GM12878 (cell line): ENCODE data around the gene FAM120A. TPM values are rescaled to one million over a fixed set of nuclear protein-coding genes. Genes with fewer than 3 reads are reported as not detected.
A peak's percentile ranks its signal among the peaks of the same experiment; 100 is the strongest.

Source experiments
- ATAC-seq: fragments of 200-7000 bp; cut with Tn5 transposase; 3 replicates; pipeline ENCODE4 v1.9.1; 2020; ENCODE audit warnings: mild to moderate bottlenecking, moderate library complexity
- BruUV-seq: library from RNA; stranded (reverse); fragments of 400-500 nt; replicated peaks from 2 replicates; lab custom pipeline; 2021; lab: Mats Ljungman, UMichigan
- CTCF ChIA-PET: fragments of 300-600 bp; sonication (Branson Sonifier 250); formaldehyde crosslinking; extraction: SDS; loops from one replicate; lab custom pipeline; 2021; ENCODE audit warnings: inconsistent platforms; lab: Yijun Ruan, JAX
- POLR2A ChIA-PET: fragments of 350-600 bp; formaldehyde crosslinking; extraction: SDS; loops from one replicate; lab custom pipeline; 2021; ENCODE audit warnings: inconsistent platforms; lab: Charles Lee
- RAD21 ChIA-PET: fragments of 300-600 bp; sonication (Branson Sonifier 250); formaldehyde crosslinking; loops from one replicate; lab custom pipeline; 2023; ENCODE audit warnings: antibody characterized with exemption; ENCODE audit not compliant: unreplicated experiment; lab: Charles Lee
- SMC1A ChIA-PET: fragments of 300-600 bp; sonication (Branson Sonifier 250); formaldehyde crosslinking; loops from one replicate; lab custom pipeline; 2023; ENCODE audit not compliant: unreplicated experiment, uncharacterized antibody; lab: Charles Lee
- DNase-seq: peaks from one replicate; pipeline ENCODE4 v3.0.0-alpha.2; 2011; ENCODE audit warnings: low read depth, low spot score
- FAIRE-seq: peaks from 3 replicates; lab custom pipeline; 2011; peaks lifted over from hg19 to GRCh38; lab: Jason Lieb, UNC
- H2AFZ ChIP-seq: 2 replicates; pipeline ENCODE4 v1.6.0; 2011; ENCODE audit warnings: low read depth, low read length, control low read depth; ENCODE audit not compliant: control insufficient read depth
- H3K27ac ChIP-seq: 2 replicates; pipeline ENCODE4 v1.5.1; 2011; ENCODE audit warnings: control low read depth; ENCODE audit not compliant: control insufficient read depth, insufficient read depth
- H3K27me3 ChIP-seq, 2 experiments: replicated peaks in 1 of 2; 2 replicates each; pipeline versions ENCODE4 v1.6.0 to v1.6.1; 2011; ENCODE audit warnings: low read length in 1 of 2; ENCODE audit not compliant: control insufficient read depth in 2 of 2, insufficient read depth in 2 of 2
- H3K36me3 ChIP-seq, 2 experiments: 2 replicates each; pipeline ENCODE4 v1.5.1; 2011; ENCODE audit warnings: low read length in 1 of 2; ENCODE audit not compliant: control insufficient read depth in 2 of 2, insufficient read depth in 2 of 2
- H3K4me1 ChIP-seq: 2 replicates; pipeline ENCODE4 v1.6.1; 2011; ENCODE audit warnings: mild to moderate bottlenecking, low read length, moderate library complexity, mixed read lengths; ENCODE audit not compliant: control insufficient read depth, insufficient read depth
- H3K4me2 ChIP-seq: 2 replicates; pipeline ENCODE4 v1.6.0; 2011; ENCODE audit warnings: control low read depth; ENCODE audit not compliant: control insufficient read depth, insufficient read depth
- H3K4me3 ChIP-seq: fragments of 200-600 bp; sonication (generic); 2 replicates; pipeline ENCODE4 v1.5.1; 2016
- H3K79me2 ChIP-seq: 2 replicates; pipeline ENCODE4 v1.6.0; 2011; ENCODE audit warnings: low read length; ENCODE audit not compliant: control insufficient read depth, insufficient read depth
- H3K9ac ChIP-seq: 2 replicates; pipeline ENCODE4 v1.8.0; 2011; ENCODE audit warnings: low read length, control low read depth, mixed read lengths; ENCODE audit not compliant: control insufficient read depth, insufficient read depth
- H3K9me3 ChIP-seq: replicated peaks from 3 replicates; pipeline ENCODE4 v1.5.1; 2011; ENCODE audit warnings: mild to moderate bottlenecking, low read length; ENCODE audit not compliant: control insufficient read depth, insufficient read depth
- H4K20me1 ChIP-seq: 2 replicates; pipeline ENCODE4 v1.6.0; 2011; ENCODE audit not compliant: control insufficient read depth, insufficient read depth
- ATF3 ChIP-seq: IDR thresholded peaks from 2 replicates; pipeline ENCODE4 v1.6.1; 2011; ENCODE audit warnings: low read depth, mild to moderate bottlenecking, low read length, moderate library complexity, borderline replicate concordance; ENCODE audit errors: extremely low read depth
- HSF1 ChIP-seq: fragments of 150-350 bp; IDR thresholded peaks from 2 replicates; pipeline ENCODE4 v1.6.1; 2014; ENCODE audit warnings: mild to moderate bottlenecking, low read depth, low read length
- NFXL1 ChIP-seq: fragments of 450-650 bp; IDR thresholded peaks from 2 replicates; pipeline ENCODE4 v1.6.1; 2017; ENCODE audit warnings: antibody characterized with exemption, mild to moderate bottlenecking, borderline replicate concordance
- NR2F1 ChIP-seq: fragments of 450-650 bp; conservative IDR thresholded peaks from 2 replicates; pipeline ENCODE4 v1.6.1; 2017; ENCODE audit warnings: mild to moderate bottlenecking
- WGBS: methylation state at CpG from one replicate; pipeline ENCODE4 v1.1.6; 2016; ENCODE audit warnings: low lambda C conversion rate; ENCODE audit not compliant: insufficient replicate concordance, insufficient coverage; ENCODE audit errors: missing lambda C conversion rate; 5-methylcytosine and 5-hydroxymethylcytosine counted together
- in situ Hi-C: fragments of 300-500 bp; cut with MboI; formaldehyde crosslinking; loops from 9 replicates; pipeline ENCODE4 v1.14.3; 2018; ENCODE audit warnings: mixed read lengths
- intact Hi-C: fragments of 100-400 bp; cut with micrococcal nuclease; formaldehyde crosslinking; loops from one replicate; pipeline ENCODE4 v1.14.2; 2022; ENCODE audit not compliant: unreplicated experiment
- polyA plus RNA-seq, 11 experiments: library from polyadenylated mRNA; depleted of rRNA in 4 of 11; unstranded in 6 of 11; stranded (reverse) in 5 of 11; fragments of >200 nt; fragmentation: Nextera tagmentation in 4 of 11; fragmentation: Illumina TruSeq in 1 of 11; extraction: Ambion mirVana in 4 of 11; extraction: Trizol in 1 of 11; gene quantifications; 1 replicate in 1 of 11; 2 replicates in 10 of 11; pipeline versions ENCODE4 v1.2.1 to v1.2.3, GENCODE V29; 2011 to 2016; ENCODE audit warnings: inconsistent platforms in 2 of 11, missing spikeins in 2 of 11, low read depth in 1 of 11
- total RNA-seq, 4 experiments: library from RNA; depleted of rRNA in 3 of 4; stranded (reverse); fragments of >200 nt in 3 of 4; fragmentation: Illumina TruSeq in 1 of 4; extraction: Trizol in 1 of 4; gene quantifications; 2 replicates each; pipeline versions ENCODE4 v1.2.1 to v1.2.3, GENCODE V29; 2013 to 2021

FAM120A gene
- total and polyA plus RNA-seq, 10 of the 15 experiments (the other 5 are each of a cell fraction or from before 2014, with no cell fraction given) = 13.1 to 89.6 (median 52.5) TPM

GRCh38 chr9:93612052-93612795 lies 160.7 kb downstream of the FAM120A start:
- H3K27me3 ChIP-seq = no peaks in the 10 kb centered on the region
- no peak overlapping the region for H3K4me3 ChIP-seq
- H4K20me1 ChIP-seq = no peaks in the 10 kb centered on the region
- ChIA-PET RAD21 (no interaction called here), POLR2A (no interaction called here), SMC1A (no interaction called here), CTCF (no interaction called here)
- peaks cover 3% of the 10 kb centered on the region; the same call in 1 of the 2 replicates for H3K4me1 ChIP-seq
- no TSS peak for BruUV-seq
- no peak for ATAC-seq
- no peak for DNase-seq
- no peak for FAIRE-seq
- no peak overlapping the region for H3K27ac ChIP-seq
- H3K9ac ChIP-seq = no peak overlapping the region
- H3K9me3 ChIP-seq = peaks cover 7% of the 10 kb centered on the region; the same call in 2 of the 3 replicates
- H2AFZ ChIP-seq = no peak overlapping the region
- intact Hi-C loops (no loop called here), in situ Hi-C loops (no loop called here)
- peak overlapping the region; percentile 38; the same call in 1 of the 2 replicates for H3K4me2 ChIP-seq
- no peaks in the 10 kb centered on the region; the same call in 1 of the 2 replicates for H3K79me2 ChIP-seq
- 45% methylated on average over 2 of the region's 2 CpGs for WGBS
- peak; percentile 43; the same call in 1 of the 2 replicates for TF ChIP-seq NR2F1
- no peak for TF ChIP-seq ATF3
- TF ChIP-seq NFXL1 = no peak
- no peak for TF ChIP-seq HSF1
- no peaks in the 10 kb centered on the region for H3K36me3 ChIP-seq
